Occipital lobe (tissue), 2 donors: ENCODE measurements around the gene PRR16. TPM values are rescaled to one million over a fixed set of nuclear protein-coding genes. Genes with fewer than 3 reads are reported as not detected.
"Not testable (repeated sequence)": the region's sequence is repeated elsewhere in the genome, so short reads cannot be mapped to it uniquely, and the experiment has no call there.

Source experiments
- DNase-seq: peaks from one replicate; lab custom pipeline; 2025; lab: John Stamatoyannopoulos, UW
- total RNA-seq: library from RNA; depleted of rRNA; stranded (reverse); fragments of >200 nt; gene quantifications from one replicate; pipeline ENCODE4 v1.2.3, GENCODE V29; 2014

PRR16 gene
- 6.1 TPM for total RNA-seq

- DNase-seq, result peak; percentile 37
Observed at GRCh38 chr5:120463991-120464626, at the start of gene PRR16. Gene PRR16 (plus strand): TSS chr5:120464300.

DNA sequence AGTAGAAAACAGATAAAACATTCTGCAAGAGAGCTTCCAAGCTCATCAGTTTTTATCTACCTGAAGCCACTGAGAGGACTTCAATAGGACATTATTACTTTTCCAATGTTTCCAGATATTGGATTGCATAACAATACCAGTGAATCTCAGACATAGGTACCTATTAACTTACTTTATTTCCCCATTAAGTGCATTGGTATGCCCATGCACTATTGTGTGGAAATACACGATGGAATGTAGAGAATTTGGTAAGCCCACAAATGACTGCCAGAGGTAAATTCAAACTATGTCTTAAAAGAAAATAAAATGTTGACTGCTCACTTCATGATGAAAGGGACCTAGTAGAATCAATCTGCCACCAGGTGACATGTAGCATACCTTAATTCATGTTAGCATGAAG lies 48.1 kb upstream of the PRR16 start:
- DNase-seq, result no peak

DNA sequence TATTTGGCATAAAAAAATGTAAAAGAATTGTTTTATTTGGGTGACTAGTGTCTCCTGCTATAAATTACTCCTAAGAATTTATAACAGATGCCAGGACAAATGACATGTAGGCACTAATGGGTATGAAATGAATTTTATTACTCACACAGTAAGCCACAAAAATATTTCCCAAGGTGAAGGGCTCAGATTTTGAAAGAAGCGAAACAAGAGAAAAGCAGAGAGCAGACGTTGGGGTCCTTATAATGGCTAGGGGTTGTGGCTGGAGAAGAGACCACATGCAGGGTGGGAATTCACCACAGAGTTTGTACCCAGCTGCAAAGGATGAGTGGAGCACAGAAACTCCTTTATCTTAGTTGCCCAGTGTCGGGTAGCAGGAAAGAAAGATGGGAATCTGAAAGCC lies 45.0 kb upstream of the PRR16 start:
- no peak for DNase-seq

DNA sequence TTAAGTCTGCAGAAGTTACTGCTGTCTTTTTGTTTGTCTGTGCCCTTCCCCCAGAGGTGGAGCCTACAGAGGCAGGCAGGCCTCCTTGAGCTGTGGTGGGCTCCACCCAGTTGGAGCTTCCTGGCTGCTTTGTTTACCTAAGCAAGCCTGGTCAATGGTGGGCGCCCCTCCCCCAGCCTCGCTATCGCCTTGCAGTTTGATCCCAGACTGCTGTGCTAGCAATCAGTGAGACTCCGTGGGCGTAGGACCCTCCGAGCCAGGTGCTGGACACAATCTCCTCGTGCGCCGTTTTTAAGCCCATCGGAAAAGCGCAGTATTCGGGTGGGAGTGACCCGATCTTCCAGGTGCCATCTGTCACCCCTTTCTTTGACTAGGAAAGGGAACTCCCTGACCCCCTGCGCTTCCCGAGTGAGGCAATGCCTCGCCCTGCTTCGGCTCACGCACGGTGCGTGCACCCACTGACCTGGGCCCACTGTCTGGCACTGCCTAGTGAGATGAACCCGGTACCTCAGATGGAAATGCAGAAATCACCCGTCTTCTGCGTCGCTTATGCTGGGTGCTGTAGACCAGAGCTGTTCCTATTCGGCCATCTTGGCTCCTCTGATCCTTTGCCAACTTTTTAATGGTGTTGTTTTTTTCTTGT lies 37.3 kb upstream of the PRR16 start:
- DNase-seq, result not testable (repeated sequence)

- DNase-seq, result no peak
Observed at GRCh38 chr5:120430572-120430971, 33.5 kb upstream of the PRR16 start.

DNA sequence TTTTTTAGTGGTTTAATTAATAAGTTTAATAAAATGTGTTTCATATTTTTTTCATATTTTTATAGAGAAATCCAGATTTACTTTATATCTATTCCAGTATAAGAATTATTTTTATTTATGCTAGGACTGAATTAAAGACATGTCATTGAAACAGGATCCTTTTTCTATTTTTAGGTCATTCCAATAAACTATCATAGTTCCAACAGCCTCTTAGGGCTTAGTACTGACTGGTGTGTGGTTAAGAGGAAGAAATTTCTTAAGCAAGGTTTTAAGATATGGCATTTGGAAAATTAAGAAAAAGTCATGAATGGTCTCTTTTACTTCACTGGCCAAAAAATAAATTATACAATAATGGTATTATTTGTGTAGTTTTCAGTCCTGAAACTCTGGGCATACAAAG lies 31.2 kb upstream of the PRR16 start:
- no peak for DNase-seq

GRCh38 chr5:120435129-120435528 lies 29.0 kb upstream of the PRR16 start:
- no peak for DNase-seq

DNA sequence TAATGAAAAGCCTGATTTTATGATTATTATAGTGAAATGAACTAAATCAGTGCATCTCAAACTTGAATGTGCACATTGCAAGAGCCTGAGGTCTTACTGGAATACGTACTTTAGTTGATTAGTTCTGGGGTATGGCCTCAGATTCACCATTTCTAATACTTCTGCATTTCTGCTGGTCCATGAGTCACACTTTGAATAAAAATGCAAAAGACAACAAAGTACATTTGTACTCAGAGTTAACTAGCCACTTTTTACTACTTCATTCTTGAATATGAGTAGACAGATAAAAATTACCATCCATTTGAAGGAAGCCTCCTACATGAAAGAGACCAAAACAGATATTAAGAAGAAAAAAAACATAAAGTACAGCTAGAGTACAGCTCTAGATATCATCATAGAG lies 27.1 kb upstream of the PRR16 start:
- DNase-seq, result no peak

DNA sequence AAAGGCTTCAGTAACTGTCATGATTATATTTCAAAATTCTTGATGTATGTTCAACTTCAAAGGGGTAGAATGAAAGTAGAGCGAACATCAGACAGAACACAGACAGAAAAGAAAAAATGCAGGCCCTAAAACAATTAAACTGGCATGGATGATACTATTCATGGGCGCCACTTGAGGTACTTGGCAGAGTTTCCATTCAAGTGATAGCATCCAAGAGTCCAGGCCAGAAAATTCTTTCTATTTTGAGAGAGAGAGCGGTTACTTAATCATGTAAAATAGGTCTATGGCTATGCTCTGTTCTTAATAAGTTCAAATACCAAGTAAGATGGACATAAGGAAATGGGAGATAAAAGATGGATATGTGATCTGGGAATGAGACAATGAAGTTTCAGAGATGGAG lies 21.4 kb upstream of the PRR16 start:
- DNase-seq, result no peak

DNA sequence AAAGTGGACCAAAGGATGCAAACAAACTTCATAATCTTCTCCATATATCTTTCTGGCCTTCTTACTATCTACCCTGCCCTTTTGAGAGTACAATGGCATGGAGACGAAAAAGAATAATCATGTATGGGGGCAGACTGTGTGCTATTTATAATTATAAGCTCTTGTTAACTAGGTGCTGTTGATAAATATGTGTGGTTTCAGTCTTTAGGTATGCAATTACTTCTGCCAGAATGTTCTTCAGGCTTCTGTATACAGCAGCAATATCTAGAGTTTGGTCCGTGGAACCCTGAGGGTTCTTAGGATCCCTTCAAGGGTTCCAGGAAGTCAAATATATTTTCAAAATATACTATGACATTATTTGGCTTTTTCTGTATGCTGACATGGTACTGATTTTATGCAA lies 20.5 kb upstream of the PRR16 start:
- DNase-seq, result no peak

GRCh38 chr5:120446068-120446492 lies 18.0 kb upstream of the PRR16 start:
- no peak for DNase-seq

DNA sequence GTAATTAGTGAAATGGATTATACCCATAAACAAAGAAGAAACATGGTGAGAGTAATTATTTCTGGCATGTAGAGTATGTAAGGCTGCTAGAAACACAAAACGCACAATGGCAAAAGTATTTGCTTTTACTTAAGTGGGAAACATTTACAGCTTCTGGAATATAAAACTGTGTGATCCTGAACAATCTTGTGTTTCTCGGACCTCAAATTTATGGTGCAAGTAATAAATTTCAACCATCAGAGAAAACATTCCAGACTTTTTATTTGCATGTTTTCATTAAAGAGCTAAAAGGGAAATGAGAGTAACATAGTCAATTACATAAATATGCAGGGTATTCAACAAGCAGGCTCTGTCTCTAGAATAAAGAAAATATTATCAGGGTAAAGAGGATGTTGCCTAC lies 17.2 kb upstream of the PRR16 start:
- DNase-seq, result no peak

DNA sequence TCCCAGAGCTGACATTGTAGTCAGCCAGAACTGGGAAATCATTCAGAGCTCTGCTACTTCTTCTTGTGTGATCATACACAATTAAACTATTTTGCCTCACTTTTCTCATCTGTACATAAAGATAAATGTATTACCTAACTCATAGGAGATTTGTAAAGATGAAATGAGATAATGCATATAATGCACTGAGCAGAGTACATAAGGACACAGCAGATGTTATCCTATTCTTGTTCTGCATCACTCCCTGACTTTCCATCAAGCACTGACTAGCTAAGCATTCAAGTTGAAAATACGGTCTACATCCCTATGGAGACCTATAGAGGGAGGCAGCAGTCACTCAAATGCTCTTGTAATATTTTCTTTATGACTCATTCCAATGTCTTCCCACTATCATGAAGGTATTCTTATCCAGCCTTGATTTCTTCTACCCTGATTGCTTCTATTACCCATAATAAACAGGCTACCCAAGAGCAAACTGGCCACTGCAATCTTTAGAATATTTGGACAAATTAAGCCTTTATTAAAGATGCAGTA lies 16.3 kb upstream of the PRR16 start:
- DNase-seq, result no peak

- no peak for DNase-seq
Observed at GRCh38 chr5:120449501-120449900, 14.6 kb upstream of the PRR16 start.

DNA sequence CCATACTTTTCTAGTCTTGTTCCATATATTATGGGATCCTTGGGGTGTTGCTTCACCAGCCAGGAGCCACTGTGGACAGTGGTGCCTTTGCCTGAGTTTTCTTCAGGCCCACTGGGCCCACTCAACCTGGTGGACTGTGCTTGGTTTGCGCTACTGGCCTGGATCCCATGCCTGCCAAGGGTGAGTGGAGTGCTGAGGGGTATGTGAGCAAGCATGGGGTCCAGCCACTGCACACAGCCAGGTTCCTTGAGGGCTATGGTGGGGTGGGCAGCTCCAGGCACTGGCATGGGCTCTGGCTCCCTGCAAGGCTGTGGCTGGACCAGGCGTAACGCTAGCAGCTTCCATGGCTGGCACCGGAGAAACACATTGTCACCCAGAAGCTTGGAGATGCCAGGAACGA lies 13.2 kb upstream of the PRR16 start:
- no peak for DNase-seq

GRCh38 chr5:120451445-120451844 lies 12.7 kb upstream of the PRR16 start:
- DNase-seq, result no peak

GRCh38 chr5:120452471-120452870 lies 11.6 kb upstream of the PRR16 start:
- no peak for DNase-seq

DNA sequence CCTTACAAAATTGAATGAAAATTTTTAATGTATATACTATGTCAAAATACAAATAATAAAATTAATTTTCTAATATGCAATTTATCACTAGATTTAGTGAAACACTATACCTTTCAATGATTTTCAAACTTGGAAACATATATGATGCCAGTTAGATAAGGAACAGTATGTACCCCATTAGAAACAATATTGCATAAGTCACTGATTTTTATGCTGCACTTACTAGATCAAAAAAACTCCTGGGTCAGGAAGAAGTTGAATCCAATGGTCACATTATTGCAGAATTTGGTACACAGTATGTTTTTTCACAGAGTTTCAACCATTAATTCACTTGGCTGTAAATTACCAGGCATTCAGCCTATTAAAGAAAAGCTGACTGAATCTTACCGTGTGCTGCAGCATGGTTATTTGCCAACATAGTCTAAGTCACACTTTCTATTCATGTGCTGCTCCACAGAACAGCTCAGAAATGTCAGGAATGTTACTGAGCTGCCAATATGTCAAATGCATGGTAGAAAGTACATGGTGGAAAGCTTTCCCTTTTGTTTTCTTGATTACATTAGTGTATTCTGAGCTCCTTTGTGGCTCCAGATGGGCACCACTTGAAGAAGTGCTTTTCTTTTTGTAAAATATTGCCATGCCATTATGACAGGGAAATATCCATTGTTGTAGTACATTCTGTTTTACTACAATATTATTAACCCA lies 9.9 kb upstream of the PRR16 start:
- no peak for DNase-seq

GRCh38 chr5:120456006-120456405 lies 8.1 kb upstream of the PRR16 start:
- no peak for DNase-seq

DNA sequence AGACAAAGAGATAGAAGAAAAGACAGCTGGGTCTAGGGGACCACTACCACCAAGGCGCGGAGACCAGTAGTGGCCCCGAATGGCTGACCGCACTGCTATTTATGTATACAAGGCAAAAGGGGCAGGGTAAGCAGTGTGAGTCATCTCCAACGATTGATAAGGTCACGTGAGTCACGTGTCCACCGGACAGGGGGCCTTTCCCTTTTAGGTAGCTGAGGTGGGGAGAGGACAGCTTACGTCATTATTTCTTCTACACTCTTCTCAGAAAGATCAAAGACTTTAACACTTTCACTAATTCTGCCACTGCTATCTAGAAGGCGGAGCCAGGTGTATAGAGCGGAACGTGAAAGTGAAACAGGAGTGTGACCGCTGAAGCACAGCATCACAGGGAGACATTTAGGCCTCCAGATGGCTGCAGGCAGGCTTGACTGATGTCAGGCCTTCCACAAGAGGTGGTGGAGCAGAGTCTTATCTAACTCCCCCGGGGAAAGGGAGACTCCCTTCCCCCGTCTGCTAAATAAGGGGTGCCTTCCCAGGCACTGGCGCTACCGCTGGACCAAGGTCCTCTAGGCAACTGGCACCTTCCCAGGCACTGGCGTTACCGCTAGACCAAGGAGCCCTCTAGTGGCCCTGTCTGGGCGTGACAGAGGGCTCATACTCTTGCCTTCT lies 6.1 kb upstream of the PRR16 start:
- DNase-seq, result peak; percentile 21

DNA sequence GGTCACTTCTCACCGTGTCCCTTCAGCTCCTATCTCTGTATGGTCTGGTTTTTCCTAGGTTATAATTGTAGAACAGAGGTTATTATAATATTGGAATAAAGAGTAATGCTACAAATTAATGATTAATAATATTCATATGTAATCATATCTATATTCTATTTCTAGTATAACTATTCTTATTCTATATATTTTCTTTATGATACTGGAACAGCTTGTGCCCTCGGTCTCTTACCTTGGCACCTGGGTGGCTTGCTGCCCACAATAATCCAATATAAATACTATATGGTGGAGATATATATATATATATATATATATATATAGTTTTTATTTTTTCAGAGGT lies 5.6 kb upstream of the PRR16 start:
- DNase-seq, result not testable (repeated sequence)

GRCh38 chr5:120461251-120461650 lies 2.8 kb upstream of the PRR16 start:
- no peak for DNase-seq
